ENCODE results near the gene PRDM16. TPM values are rescaled to one million over a fixed set of nuclear protein-coding genes. Genes with fewer than 3 reads are reported as not detected.

Gene PRDM16
- total RNA-seq, 1 experiment from 2014 or later, result 0.17 TPM

DNA sequence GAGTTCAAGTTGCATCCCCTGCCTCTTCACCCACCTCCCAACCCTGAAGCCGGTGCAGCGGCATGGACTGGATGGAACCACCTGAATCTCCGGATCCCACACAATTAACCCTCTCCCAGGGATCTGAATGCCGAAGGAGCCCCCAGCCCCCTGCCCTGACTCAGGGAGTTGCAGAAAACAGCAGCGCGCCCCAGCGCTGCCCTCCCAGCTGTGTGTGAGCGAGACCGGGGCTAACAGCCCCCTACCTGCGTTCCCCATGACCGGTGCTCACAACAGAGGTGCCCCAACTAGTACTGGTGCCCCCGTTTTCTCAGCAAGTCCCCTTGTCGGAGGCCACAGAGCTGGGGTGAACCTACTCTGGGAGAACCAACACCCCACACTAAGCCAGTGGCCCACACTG lies 136.8 kb downstream of the PRDM16 start:
- WGBS (ENCODE audit: extremely low coverage, insufficient read length, low lambda C conversion rate), result no CpG with 5 or more reads among the region's 13 CpGs
- H3K27ac ChIP-seq (ENCODE audit: insufficient read length, low read depth, low read length), result no peak overlapping the region
- Mint-ChIP-seq H3K9me3 (no peaks in the 10 kb centered on the region; a peak in 1 of 5 replicates), H3K27ac (no peak overlapping the region; a peak in 1 of 7 replicates), H3K36me3 (ENCODE audit: insufficient read depth in 1 of 3, low read depth in 3 of 3) (no peaks in the 10 kb centered on the region), H3K4me3 (no peak overlapping the region), H3K4me1 (peaks cover 3 to 22% of the 10 kb centered on the region in 2 experiments), H3K27me3 (ENCODE audit: low read depth) (no peaks in the 10 kb centered on the region; the same call in none of the 2 replicates)
- no peak overlapping the region for H4K5ac ChIP-seq (ENCODE audit: insufficient read length, low read depth, low read length)
- no peak overlapping the region for H2BK12ac ChIP-seq (ENCODE audit: insufficient read length, low read depth, low read length)
- peaks cover 4% of the 10 kb centered on the region for H3K23me2 ChIP-seq (ENCODE audit: insufficient read length, low read depth, low read length, poor library complexity, severe bottlenecking)
- no peak overlapping the region for H2AFZ ChIP-seq (ENCODE audit: low read length)
- H3K4me2 ChIP-seq (ENCODE audit: insufficient read depth, insufficient read length, low read length), result no peak overlapping the region
- no peak overlapping the region for H4K8ac ChIP-seq (replicated peaks; ENCODE audit: insufficient read length, low read depth, low read length)
- H3K27me3 ChIP-seq (ENCODE audit: insufficient read depth, low read length), result no peaks in the 10 kb centered on the region
- no peak overlapping the region for H4K91ac ChIP-seq (ENCODE audit: insufficient read length, low read depth, low read length)
- TF ChIP-seq, protein P1, sequence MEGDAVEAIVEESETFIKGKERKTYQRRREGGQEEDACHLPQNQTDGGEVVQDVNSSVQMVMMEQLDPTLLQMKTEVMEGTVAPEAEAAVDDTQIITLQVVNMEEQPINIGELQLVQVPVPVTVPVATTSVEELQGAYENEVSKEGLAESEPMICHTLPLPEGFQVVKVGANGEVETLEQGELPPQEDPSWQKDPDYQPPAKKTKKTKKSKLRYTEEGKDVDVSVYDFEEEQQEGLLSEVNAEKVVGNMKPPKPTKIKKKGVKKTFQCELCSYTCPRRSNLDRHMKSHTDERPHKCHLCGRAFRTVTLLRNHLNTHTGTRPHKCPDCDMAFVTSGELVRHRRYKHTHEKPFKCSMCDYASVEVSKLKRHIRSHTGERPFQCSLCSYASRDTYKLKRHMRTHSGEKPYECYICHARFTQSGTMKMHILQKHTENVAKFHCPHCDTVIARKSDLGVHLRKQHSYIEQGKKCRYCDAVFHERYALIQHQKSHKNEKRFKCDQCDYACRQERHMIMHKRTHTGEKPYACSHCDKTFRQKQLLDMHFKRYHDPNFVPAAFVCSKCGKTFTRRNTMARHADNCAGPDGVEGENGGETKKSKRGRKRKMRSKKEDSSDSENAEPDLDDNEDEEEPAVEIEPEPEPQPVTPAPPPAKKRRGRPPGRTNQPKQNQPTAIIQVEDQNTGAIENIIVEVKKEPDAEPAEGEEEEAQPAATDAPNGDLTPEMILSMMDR (conservative IDR thresholded peaks at IDR 0.05), result no peak
- no peaks in the 10 kb centered on the region for H3K79me2 ChIP-seq (ENCODE audit: insufficient read depth, low read length)
- no peak for DNase-seq
- no peaks in the 10 kb centered on the region for H4K20me1 ChIP-seq (ENCODE audit: control insufficient read depth, insufficient read depth, insufficient read length)
- no peaks in the 10 kb centered on the region for H3K9me3 ChIP-seq (ENCODE audit: control insufficient read depth, low read depth, low read length)
- no peaks in the 10 kb centered on the region for H3K4me1 ChIP-seq (ENCODE audit: insufficient read depth, low read length)
- no peak overlapping the region for H3T11ph ChIP-seq (ENCODE audit: low read length)
- no peak overlapping the region for H3K23ac ChIP-seq (ENCODE audit: insufficient read length, low read depth, low read length)
- no peak overlapping the region for H3K4ac ChIP-seq (ENCODE audit: low read depth, low read length)
- H2BK5ac ChIP-seq (ENCODE audit: insufficient read length, low read length), result no peak overlapping the region
- H2BK20ac ChIP-seq (ENCODE audit: low read depth, low read length, poor library complexity, severe bottlenecking), result no peak overlapping the region
- H3K79me1 ChIP-seq (ENCODE audit: insufficient read depth, low read depth, low read length, poor library complexity, severe bottlenecking), result no peaks in the 10 kb centered on the region
- H2BK15ac ChIP-seq (ENCODE audit: low read depth, low read length), result no peak overlapping the region
- H3K14ac ChIP-seq (ENCODE audit: insufficient read depth, low read length), result no peak overlapping the region; the same call in 1 of the 2 replicates
- H2BK120ac ChIP-seq (ENCODE audit: low read depth, low read length, poor library complexity, severe bottlenecking), result no peak overlapping the region
- H3K56ac ChIP-seq (ENCODE audit: insufficient read length, low read depth, low read length), result no peak overlapping the region
- no peak overlapping the region for H3K9ac ChIP-seq (ENCODE audit: extremely low read depth, insufficient read length, low read length)
- no peak overlapping the region for H3K18ac ChIP-seq (ENCODE audit: insufficient read length, low read depth, low read length)
- no peak overlapping the region for H2AK5ac ChIP-seq (ENCODE audit: insufficient read length, low read length)

Data from H9 (cell line).